Endodermal cell (in vitro differentiated cells): ENCODE measurements around the gene CTCFL. TPM values are rescaled to one million over a fixed set of nuclear protein-coding genes. Genes with fewer than 3 reads are reported as not detected.

Experiments used
- DNase-seq: peaks from one replicate; pipeline ENCODE4 v3.0.0-alpha.2; 2017
- H3K27ac ChIP-seq: 2 replicates; pipeline ENCODE4 v1.5.1; 2013; ENCODE audit warnings: mild to moderate bottlenecking, low read depth, low read length, moderate library complexity
- H3K27me3 ChIP-seq: 2 replicates; pipeline ENCODE4 v1.6.1; 2013; ENCODE audit warnings: mild to moderate bottlenecking, low read length, moderate library complexity; ENCODE audit not compliant: insufficient read depth, control insufficient read depth, poor library complexity, severe bottlenecking
- H3K36me3 ChIP-seq: 2 replicates; pipeline ENCODE4 v1.7.0; 2013; ENCODE audit warnings: mild to moderate bottlenecking, low read length, moderate library complexity; ENCODE audit not compliant: control insufficient read depth, insufficient read depth
- H3K4me1 ChIP-seq: one replicate; pipeline ENCODE4 v1.7.0; 2013; ENCODE audit warnings: low read length; ENCODE audit not compliant: control insufficient read depth, insufficient read depth
- H3K4me3 ChIP-seq: 2 replicates; pipeline ENCODE4 v1.5.1; 2013; ENCODE audit warnings: mild to moderate bottlenecking, low read length, moderate library complexity
- H3K9ac ChIP-seq: 2 replicates; pipeline ENCODE4 v1.6.1; 2013; ENCODE audit warnings: mild to moderate bottlenecking, low read length, moderate library complexity; ENCODE audit not compliant: poor library complexity, severe bottlenecking; ENCODE audit errors: extremely low read depth
- H3K9me3 ChIP-seq: 2 replicates; pipeline ENCODE4 v1.6.1; 2013; ENCODE audit warnings: mild to moderate bottlenecking, low read length, moderate library complexity; ENCODE audit not compliant: control insufficient read depth
- H3K27ac Mint-ChIP-seq: 2 replicates; pipeline ENCODE4 v1.8.0; 2020; ENCODE audit warnings: mixed read lengths
- H3K27me3 Mint-ChIP-seq: 2 replicates; pipeline ENCODE4 v1.8.0; 2021; ENCODE audit warnings: mild to moderate bottlenecking, mixed read lengths; ENCODE audit not compliant: insufficient read depth
- H3K36me3 Mint-ChIP-seq: 2 replicates; pipeline ENCODE4 v1.8.0; 2020; ENCODE audit warnings: low read depth, mixed read lengths
- H3K4me1 Mint-ChIP-seq: 2 replicates; pipeline ENCODE4 v1.8.0; 2020; ENCODE audit warnings: mixed read lengths
- H3K4me3 Mint-ChIP-seq: 2 replicates; pipeline ENCODE4 v1.8.0; 2020; ENCODE audit warnings: mild to moderate bottlenecking, moderate library complexity, mixed read lengths
- H3K9me3 Mint-ChIP-seq: 2 replicates; pipeline ENCODE4 v1.8.0; 2020; ENCODE audit warnings: mild to moderate bottlenecking, mixed read lengths
- CTCF ChIP-seq: fragments of 200-600 bp; sonication (generic); conservative IDR thresholded peaks from 2 replicates; pipeline ENCODE4 v1.5.0; 2021; ENCODE audit warnings: antibody characterized with exemption, mild to moderate bottlenecking
- WGBS, 2 experiments: methylation state at CpG; one replicate each; pipeline versions ENCODE4 v1.1.5 to v1.1.7; 2013; ENCODE audit warnings: missing lambda C conversion rate in 2 of 2, mixed read lengths in 1 of 2; ENCODE audit not compliant: insufficient coverage in 1 of 2, insufficient read length in 1 of 2; 5-methylcytosine and 5-hydroxymethylcytosine counted together
- total RNA-seq, 2 donors: library from RNA; stranded (reverse); fragmentation: NEBNext Ultra II Directional in 1 of 2; extraction: Animal tissue kit (Norgen Biotek cat#: 25700) in 1 of 2; gene quantifications; 2 replicates in 1 of 2; 3 replicates in 1 of 2; pipeline ENCODE4 v1.2.1, GENCODE V29; 2021

Gene CTCFL
- total RNA-seq, 2 donors from 2014 or later: 0.33 to 1.4 TPM

- DNase-seq: no peak
- Mint-ChIP-seq H3K9me3 (no peaks in the 10 kb centered on the region), H3K4me1 (no peaks in the 10 kb centered on the region), H3K27me3 (no peaks in the 10 kb centered on the region), H3K27ac (no peak overlapping the region), H3K36me3 (no peaks in the 10 kb centered on the region), H3K4me3 (no peak overlapping the region)
- no peaks in the 10 kb centered on the region for H3K4me1 ChIP-seq
- no peaks in the 10 kb centered on the region for H3K9me3 ChIP-seq
- no peak overlapping the region for H3K4me3 ChIP-seq
- no peak overlapping the region for H3K27ac ChIP-seq
- no peaks in the 10 kb centered on the region for H3K27me3 ChIP-seq
- 91 to 94% methylated on average over 9 to 10 of the region's 10 CpGs for WGBS, 2 experiments
- H3K9ac ChIP-seq: no peak overlapping the region
- TF ChIP-seq CTCF: no peak
- no peaks in the 10 kb centered on the region for H3K36me3 ChIP-seq
Observed at GRCh38 chr20:57559289-57559634, 34.3 kb upstream of the CTCFL start.

GRCh38 chr20:57558614-57559288 is 33.8 kb upstream of the CTCFL start:
- TF ChIP-seq CTCF: no peak
- H3K9me3 Mint-ChIP-seq: no peaks in the 10 kb centered on the region
- no peaks in the 10 kb centered on the region for H3K36me3 Mint-ChIP-seq
- Histone ChIP-seq H3K36me3 (no peaks in the 10 kb centered on the region), H3K9ac (no peak overlapping the region), H3K9me3 (no peaks in the 10 kb centered on the region), H3K4me1 (no peaks in the 10 kb centered on the region), H3K27me3 (no peaks in the 10 kb centered on the region), H3K4me3 (no peak overlapping the region), H3K27ac (no peak overlapping the region)
- H3K4me3 Mint-ChIP-seq: no peak overlapping the region
- H3K4me1 Mint-ChIP-seq: no peaks in the 10 kb centered on the region
- DNase-seq: no peak
- H3K27me3 Mint-ChIP-seq: no peaks in the 10 kb centered on the region
- WGBS, 2 experiments: 80 to 83% methylated on average over 15 of the region's 15 CpGs
- H3K27ac Mint-ChIP-seq: no peak overlapping the region

GRCh38 chr20:57557926-57558613 is 33.1 kb upstream of the CTCFL start:
- H3K27ac ChIP-seq: no peak overlapping the region
- no peak for TF ChIP-seq CTCF
- no peak overlapping the region for H3K9ac ChIP-seq
- Mint-ChIP-seq H3K4me1 (no peaks in the 10 kb centered on the region), H3K4me3 (no peak overlapping the region), H3K36me3 (no peaks in the 10 kb centered on the region), H3K27ac (no peak overlapping the region), H3K27me3 (no peaks in the 10 kb centered on the region), H3K9me3 (no peaks in the 10 kb centered on the region)
- no peaks in the 10 kb centered on the region for H3K36me3 ChIP-seq
- H3K27me3 ChIP-seq: no peaks in the 10 kb centered on the region
- WGBS, 2 experiments: 87 to 90% methylated on average over 7 to 9 of the region's 9 CpGs
- no peaks in the 10 kb centered on the region for H3K9me3 ChIP-seq
- H3K4me1 ChIP-seq: no peaks in the 10 kb centered on the region
- H3K4me3 ChIP-seq: no peak overlapping the region
- no peak for DNase-seq
